HEK293 (cell line): ENCODE results near the gene HOXC10.

Experiments used
- BCL6B ChIP-seq: fragments of 450-650 bp; formaldehyde crosslinking; IDR thresholded peaks from 2 replicates; pipeline ENCODE4 v1.5.1; 2017; ENCODE audit warnings: missing biosample characterization, missing genetic modification characterization
- GLI2 ChIP-seq: fragments of 450-650 bp; formaldehyde crosslinking; IDR thresholded peaks from 2 replicates; pipeline ENCODE4; 2017; ENCODE audit warnings: missing biosample characterization, missing genetic modification characterization, low read depth, borderline replicate concordance
- HIC1 ChIP-seq: fragments of 450-650 bp; formaldehyde crosslinking; IDR thresholded peaks from 2 replicates; pipeline ENCODE4 v1.5.1; 2016; ENCODE audit warnings: missing biosample characterization, missing genetic modification characterization
- IKZF3 ChIP-seq: fragments of 450-650 bp; IDR thresholded peaks from 2 replicates; pipeline ENCODE4 v1.5.0; 2018; ENCODE audit warnings: missing biosample characterization, mild to moderate bottlenecking, missing genetic modification characterization, moderate library complexity
- KLF9 ChIP-seq: fragments of 450-650 bp; formaldehyde crosslinking; IDR thresholded peaks from 2 replicates; pipeline ENCODE4 v1.5.1; 2016; ENCODE audit warnings: missing biosample characterization, missing genetic modification characterization, low read depth
- OVOL3 ChIP-seq: fragments of 450-650 bp; formaldehyde crosslinking; IDR thresholded peaks from 2 replicates; pipeline ENCODE4 v1.5.1; 2016; ENCODE audit warnings: missing biosample characterization, missing genetic modification characterization
- PATZ1 ChIP-seq: fragments of 450-650 bp; formaldehyde crosslinking; IDR thresholded peaks from 2 replicates; pipeline ENCODE4 v1.5.1; 2016; ENCODE audit warnings: missing biosample characterization, missing genetic modification characterization
- PRDM1 ChIP-seq: fragments of 450-650 bp; formaldehyde crosslinking; IDR thresholded peaks from 2 replicates; pipeline ENCODE4; 2016; ENCODE audit warnings: missing biosample characterization, missing genetic modification characterization
- SALL2 ChIP-seq: fragments of 450-650 bp; formaldehyde crosslinking; IDR thresholded peaks from 2 replicates; pipeline ENCODE4 v1.5.0; 2017; ENCODE audit warnings: missing biosample characterization, mild to moderate bottlenecking, missing genetic modification characterization, borderline replicate concordance
- ZNF175 ChIP-seq: fragments of 450-650 bp; formaldehyde crosslinking; IDR thresholded peaks from 2 replicates; pipeline ENCODE4 v1.5.1; 2016; ENCODE audit warnings: missing biosample characterization, missing genetic modification characterization
- ZNF202 ChIP-seq: fragments of 450-650 bp; formaldehyde crosslinking; IDR thresholded peaks from 2 replicates; pipeline ENCODE4 v1.5.1; 2016; ENCODE audit warnings: missing biosample characterization, missing genetic modification characterization, borderline replicate concordance
- ZNF211 ChIP-seq: fragments of 450-650 bp; formaldehyde crosslinking; IDR thresholded peaks from 2 replicates; pipeline ENCODE4 v1.5.1; 2016; ENCODE audit warnings: low read depth, missing biosample characterization, missing genetic modification characterization
- ZNF280C ChIP-seq: fragments of 450-650 bp; formaldehyde crosslinking; IDR thresholded peaks from 2 replicates; pipeline ENCODE4 v1.5.1; 2016; ENCODE audit warnings: missing biosample characterization, missing genetic modification characterization
- ZNF335 ChIP-seq: fragments of 450-650 bp; formaldehyde crosslinking; conservative IDR thresholded peaks from 2 replicates; pipeline ENCODE4 v1.5.1; 2016; ENCODE audit warnings: missing biosample characterization, missing genetic modification characterization
- ZNF341 ChIP-seq: fragments of 450-650 bp; formaldehyde crosslinking; IDR thresholded peaks from 2 replicates; pipeline ENCODE4; 2016; ENCODE audit warnings: low read depth, missing biosample characterization, missing genetic modification characterization
- ZNF350 ChIP-seq: fragments of 450-650 bp; formaldehyde crosslinking; IDR thresholded peaks from 2 replicates; pipeline ENCODE4 v1.5.0; 2017; ENCODE audit warnings: missing biosample characterization, mild to moderate bottlenecking, missing genetic modification characterization
- ZNF37A ChIP-seq: fragments of 450-650 bp; IDR thresholded peaks from 2 replicates; pipeline ENCODE4 v1.5.1; 2018; ENCODE audit warnings: missing biosample characterization, missing genetic modification characterization
- ZNF488 ChIP-seq: fragments of 450-650 bp; formaldehyde crosslinking; IDR thresholded peaks from 2 replicates; pipeline ENCODE4 v1.5.1; 2016; ENCODE audit warnings: missing biosample characterization, missing genetic modification characterization
- ZNF555 ChIP-seq: fragments of 450-650 bp; formaldehyde crosslinking; conservative IDR thresholded peaks from 2 replicates; pipeline ENCODE4 v1.5.1; 2017; ENCODE audit warnings: missing biosample characterization, mild to moderate bottlenecking, missing genetic modification characterization, inconsistent platforms
- ZNF558 ChIP-seq: fragments of 450-650 bp; formaldehyde crosslinking; IDR thresholded peaks from 2 replicates; pipeline ENCODE4 v1.5.1; 2016; ENCODE audit warnings: missing biosample characterization, missing genetic modification characterization
- ZNF600 ChIP-seq: fragments of 450-650 bp; formaldehyde crosslinking; IDR thresholded peaks from 2 replicates; pipeline ENCODE4 v1.5.1; 2016; ENCODE audit warnings: missing biosample characterization, missing genetic modification characterization
- ZNF670 ChIP-seq: fragments of 450-650 bp; formaldehyde crosslinking; IDR thresholded peaks from 2 replicates; pipeline ENCODE4 v1.5.1; 2016; ENCODE audit warnings: missing biosample characterization, missing genetic modification characterization, low read depth
- ZNF677 ChIP-seq: fragments of 450-650 bp; IDR thresholded peaks from 2 replicates; pipeline ENCODE4 v1.5.0; 2018; ENCODE audit warnings: missing biosample characterization, mild to moderate bottlenecking, missing genetic modification characterization, moderate library complexity
- ZNF707 ChIP-seq: fragments of 450-650 bp; formaldehyde crosslinking; IDR thresholded peaks from 2 replicates; pipeline ENCODE4 v1.5.1; 2016; ENCODE audit warnings: missing biosample characterization, missing genetic modification characterization
- ZNF76 ChIP-seq: fragments of 450-650 bp; formaldehyde crosslinking; IDR thresholded peaks from 2 replicates; pipeline ENCODE4; 2016; ENCODE audit warnings: low read depth, missing biosample characterization, missing genetic modification characterization, borderline replicate concordance
- ZSCAN5A ChIP-seq: fragments of 450-650 bp; formaldehyde crosslinking; IDR thresholded peaks from 2 replicates; pipeline ENCODE4 v1.5.1; 2016; ENCODE audit warnings: missing biosample characterization, missing genetic modification characterization
- ZXDB ChIP-seq: fragments of 450-650 bp; formaldehyde crosslinking; IDR thresholded peaks from 2 replicates; pipeline ENCODE4 v1.5.1; 2016; ENCODE audit warnings: missing biosample characterization, missing genetic modification characterization

The HOXC10 gene

GRCh38 chr12:53991077-53991460, 6.1 kb downstream of the HOXC10 start (continued):
- TF ChIP-seq OVOL3 (tag by site-specific recombination) (no peak), ZNF707 (no peak), ZNF341 (tag by site-specific recombination) (peak; percentile 45; the same call in 1 of the 2 replicates), KLF9 (no peak), ZNF600 (tag by site-specific recombination) (peak; percentile 99), ZNF280C (tag by site-specific recombination) (no peak), BCL6B (tag by site-specific recombination) (no peak), IKZF3 (peak; percentile 67), ZNF202 (tag by site-specific recombination) (no peak), ZNF37A (tag by site-specific recombination) (no peak), ZNF211 (no peak), ZNF175 (tag by site-specific recombination) (no peak), ZSCAN5A (tag by site-specific recombination) (no peak), ZXDB (peak; percentile 23; the same call in 1 of the 2 replicates), ZNF488 (tag by site-specific recombination) (no peak), ZNF335 (peak; percentile 29; the same call in 1 of the 2 replicates), SALL2 (tag by site-specific recombination) (no peak), GLI2 (tag by site-specific recombination) (no peak), ZNF350 (tag by site-specific recombination) (no peak), PRDM1 (tag by site-specific recombination) (peak; percentile 38; the same call in 1 of the 2 replicates), ZNF76 (tag by site-specific recombination) (0 out of 2 replicates have a peak, but pooled peaks have one; percentile 11), ZNF670 (tag by site-specific recombination) (no peak), ZNF558 (tag by site-specific recombination) (no peak), ZNF677 (no peak), PATZ1 (tag by site-specific recombination) (no peak), HIC1 (tag by site-specific recombination) (no peak), ZNF555 (tag by site-specific recombination) (no peak)
